HG02970 (cell line): ENCODE data around the gene DNAAF9.
"Not testable (repeated sequence)": the region's sequence is repeated elsewhere in the genome, so short reads cannot be mapped to it uniquely, and the experiment has no call there.

ENCODE experiments used
- ATAC-seq: cut with Tn5 transposase; IDR thresholded peaks from one replicate; pipeline ENCODE4 v1.9.1; 2021; ENCODE audit warnings: mild to moderate bottlenecking, moderate library complexity, moderate number of reproducible peaks; ENCODE audit not compliant: unreplicated experiment, low FRiP score

DNAAF9 gene

DNA sequence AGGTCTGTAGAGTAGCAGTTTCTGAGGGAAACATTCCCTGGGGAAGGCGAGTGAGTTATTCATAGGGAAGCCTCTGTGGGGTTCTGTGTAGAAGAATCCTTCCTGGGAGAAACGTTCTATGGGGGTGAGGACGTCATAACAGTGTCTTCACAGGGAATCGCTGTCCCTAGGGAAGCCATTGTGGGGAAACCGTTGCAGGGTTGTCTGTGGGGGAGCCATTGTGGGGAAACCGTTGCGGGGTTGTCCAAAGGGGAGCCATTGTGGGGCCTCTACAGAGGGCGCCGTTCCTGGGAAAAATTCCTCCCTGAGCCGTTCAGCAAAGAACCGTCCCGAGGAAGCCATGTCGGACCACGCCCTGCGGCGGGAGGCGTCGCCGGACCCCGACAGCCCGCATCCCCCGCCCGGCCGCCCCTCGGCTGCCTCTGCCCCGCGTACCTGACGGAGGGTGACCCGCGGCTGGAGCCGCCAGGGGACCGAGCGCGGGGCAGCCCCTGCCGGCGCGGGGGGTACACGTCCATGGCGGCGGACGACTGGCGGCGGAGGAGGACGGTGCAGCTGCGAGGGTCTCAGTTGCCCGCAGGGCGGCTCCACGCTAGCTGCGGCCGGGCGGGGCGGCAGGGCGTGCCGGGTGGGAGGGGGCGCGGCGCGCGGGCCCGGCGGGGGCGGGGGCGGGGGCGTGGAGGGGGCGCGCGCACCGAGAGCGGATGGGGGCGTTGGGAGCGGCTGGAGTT is at the start of gene DNAAF9:
Gene DNAAF9, minus strand, starts transcription at position 630 of the 731 bp plus-strand sequence. Its CDS starts 112 bp downstream, at position 518.
- ATAC-seq = no peak

- ATAC-seq = no peak
These were observed 49.2 kb upstream of the DNAAF9 start for GRCh38 chr20:3456648-3457047.

DNA sequence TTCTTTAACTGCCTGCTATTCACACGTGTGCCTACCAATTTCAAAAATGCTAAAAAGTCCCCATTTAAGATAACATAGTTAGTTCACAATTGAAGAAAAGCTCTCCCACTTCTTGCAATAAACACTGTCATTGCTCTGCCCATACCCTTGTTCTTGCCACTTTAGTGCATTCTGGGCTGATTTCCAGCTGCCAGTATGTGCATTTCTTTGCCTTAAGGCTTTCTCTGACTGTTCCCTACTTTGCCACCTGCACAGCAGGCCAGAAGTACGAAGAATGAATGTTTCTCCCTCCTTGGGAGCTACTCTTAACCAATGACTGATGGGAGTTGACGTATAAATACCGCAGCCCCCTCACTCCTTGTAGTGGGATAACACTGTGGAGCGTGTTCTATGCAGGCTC is 47.4 kb upstream of the DNAAF9 start:
- no peak for ATAC-seq

DNA sequence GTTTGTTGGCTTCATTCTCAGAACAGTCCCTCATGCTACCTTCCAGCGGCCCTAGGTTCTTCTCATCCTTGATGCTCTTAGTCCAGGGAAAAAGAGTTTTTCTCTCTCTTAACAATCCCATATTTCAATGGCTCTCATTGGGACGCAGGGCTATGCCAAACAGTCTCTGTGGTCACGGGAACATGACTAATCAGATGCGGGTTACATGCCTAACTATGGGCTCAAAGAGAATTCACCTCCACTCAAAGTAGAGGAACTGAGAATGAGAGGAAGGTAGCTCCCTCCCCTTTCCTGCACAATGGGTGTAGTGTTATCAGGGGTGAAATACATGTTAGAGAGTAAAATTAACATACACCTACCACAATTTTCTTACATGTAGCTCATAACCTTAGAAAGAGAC is 45.2 kb upstream of the DNAAF9 start:
- ATAC-seq = no peak

- no peak for ATAC-seq
These were observed 44.7 kb upstream of the DNAAF9 start for GRCh38 chr20:3452136-3452535.

DNA sequence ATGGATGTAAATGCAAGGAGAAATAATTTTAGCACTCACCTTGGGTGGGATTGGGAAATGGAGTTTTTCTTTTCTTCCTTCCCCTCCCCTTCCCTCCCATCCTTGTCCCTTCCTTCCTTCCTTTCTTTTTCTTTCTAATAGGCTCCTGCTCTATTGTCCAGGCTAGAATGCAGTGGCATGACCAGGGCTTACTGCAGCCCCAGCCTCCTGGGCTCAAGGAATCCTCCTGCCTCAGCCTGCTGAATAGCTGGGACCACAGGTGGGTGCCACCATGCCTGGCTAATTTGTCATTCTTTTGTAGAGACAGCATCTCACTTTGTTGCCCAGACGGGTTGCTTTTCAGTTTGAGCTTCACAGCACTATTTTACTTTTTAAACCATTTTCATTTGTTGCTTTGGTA is 41.9 kb upstream of the DNAAF9 start:
- no peak for ATAC-seq

DNA sequence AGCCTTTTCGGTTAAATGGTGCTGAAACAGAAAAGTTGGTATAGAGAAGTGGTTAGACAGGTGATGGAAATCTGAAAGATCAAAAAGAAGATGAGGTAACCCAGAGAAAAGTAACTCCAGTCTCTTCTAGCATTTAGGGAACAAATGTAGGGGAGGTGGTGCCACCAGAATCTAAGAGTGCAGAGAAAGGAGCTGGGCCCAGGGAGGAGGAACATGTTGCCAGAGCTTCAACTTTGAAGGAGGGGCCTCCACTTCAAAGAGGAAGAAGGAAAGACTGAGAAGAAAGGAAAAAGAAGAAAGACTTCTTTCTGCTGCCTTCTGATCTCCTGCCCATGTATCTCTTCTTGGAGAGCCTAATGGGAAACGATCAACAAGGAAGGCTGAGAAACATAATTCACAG is 39.9 kb upstream of the DNAAF9 start:
- ATAC-seq = no peak

GRCh38 chr20:3446779-3447178 is 39.3 kb upstream of the DNAAF9 start:
- no peak for ATAC-seq

DNA sequence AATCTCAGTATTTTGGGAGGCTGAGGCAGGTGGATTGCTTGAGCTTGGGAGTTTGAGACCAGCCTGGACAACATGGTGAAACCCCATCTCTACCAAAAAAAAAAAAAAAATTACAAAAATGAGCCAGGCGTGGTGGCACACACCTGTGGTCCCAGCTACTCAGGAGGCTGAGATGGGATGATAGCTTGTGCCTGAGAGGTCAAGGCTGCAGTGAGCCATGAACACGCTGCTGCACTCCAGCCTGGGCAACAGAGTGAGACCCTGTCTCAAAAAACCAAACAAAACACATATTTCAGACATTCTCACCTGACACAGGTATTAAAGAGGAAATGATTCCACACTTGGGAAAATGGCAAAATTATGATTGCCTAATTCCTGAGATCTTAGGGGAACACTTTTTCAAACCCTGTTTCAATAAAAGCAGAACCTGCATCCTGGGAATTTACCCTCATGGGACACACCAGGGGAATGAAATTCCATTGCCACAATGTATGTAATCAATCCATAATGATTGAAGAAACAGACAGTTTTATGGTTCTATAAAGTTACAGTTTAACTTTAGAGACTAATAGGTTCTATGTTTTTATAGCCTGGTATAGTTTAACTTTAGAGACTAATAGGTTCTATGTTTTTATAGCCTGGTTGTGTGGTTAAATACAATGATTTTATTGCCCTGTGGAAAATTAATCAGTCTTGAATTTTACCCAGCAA is 29.6 kb upstream of the DNAAF9 start:
- no peak for ATAC-seq

DNA sequence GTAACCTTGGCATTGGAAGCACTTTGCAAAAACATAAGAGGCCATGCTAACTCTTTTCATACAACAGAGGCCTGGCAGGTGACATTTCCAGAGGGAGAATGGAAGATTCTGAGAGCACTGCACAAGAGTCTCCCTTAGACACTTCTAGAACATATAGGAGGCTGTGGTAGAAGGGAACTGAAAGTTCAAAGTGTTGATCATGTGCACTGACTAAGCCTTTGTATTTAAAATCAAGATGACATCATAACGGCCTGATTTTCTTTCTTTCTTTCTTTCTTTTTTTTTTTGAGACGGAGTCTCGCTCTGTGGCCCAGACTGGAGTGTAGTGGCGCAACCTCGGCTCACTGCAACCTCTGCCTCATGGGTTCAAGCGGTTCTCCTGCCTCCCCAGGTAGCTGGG is 26.8 kb upstream of the DNAAF9 start:
- no peak for ATAC-seq

DNA sequence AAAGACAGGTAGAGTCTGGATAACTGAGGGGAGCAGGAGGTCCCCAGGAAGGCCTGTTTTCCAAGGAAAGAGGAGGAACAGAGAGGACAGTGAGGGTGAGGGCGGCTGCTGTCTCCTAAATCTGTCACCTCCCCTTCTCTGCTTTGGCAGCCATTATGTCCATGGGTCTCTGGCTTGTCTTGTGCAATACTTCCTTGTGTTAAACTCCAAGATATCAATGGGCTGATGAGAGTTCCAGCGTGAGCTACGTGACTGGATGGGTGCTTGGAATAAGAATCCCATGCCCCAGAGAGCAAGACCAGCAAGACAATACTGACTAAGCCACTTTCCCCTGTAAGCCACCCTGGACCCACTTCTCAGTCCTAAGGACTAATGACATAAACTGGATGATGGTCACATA is 26.3 kb upstream of the DNAAF9 start:
- ATAC-seq = no peak

GRCh38 chr20:3432844-3433243 is 25.4 kb upstream of the DNAAF9 start:
- ATAC-seq = no peak

DNA sequence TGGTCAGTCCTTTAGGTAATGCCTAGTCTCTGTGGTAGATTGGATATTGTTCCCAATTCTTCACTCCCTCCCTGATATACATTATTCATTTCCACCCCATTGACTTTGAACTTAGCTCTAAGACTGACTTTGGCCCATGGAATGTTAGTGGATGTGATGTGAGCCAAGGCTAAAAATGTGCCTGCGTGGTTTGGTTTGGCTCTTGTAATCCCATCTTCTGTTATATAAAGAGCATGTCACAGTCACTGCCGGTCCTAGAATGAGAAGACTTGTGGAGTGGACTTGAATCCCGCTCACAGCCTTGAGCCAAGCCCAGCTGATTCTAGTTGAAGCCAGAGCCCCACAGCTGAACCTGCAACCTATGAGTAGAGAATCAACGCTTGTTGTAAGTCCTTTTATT is 23.6 kb upstream of the DNAAF9 start:
- no peak for ATAC-seq

- no peak for ATAC-seq
These were observed 23.1 kb upstream of the DNAAF9 start for GRCh38 chr20:3430376-3431069.

- ATAC-seq = not testable (repeated sequence)
These were observed 19.3 kb upstream of the DNAAF9 start for GRCh38 chr20:3426766-3427165.

- ATAC-seq = no peak
These were observed 15.7 kb upstream of the DNAAF9 start for GRCh38 chr20:3423126-3423525.

- ATAC-seq = no peak
These were observed 14.5 kb upstream of the DNAAF9 start for GRCh38 chr20:3421985-3422384.

DNA sequence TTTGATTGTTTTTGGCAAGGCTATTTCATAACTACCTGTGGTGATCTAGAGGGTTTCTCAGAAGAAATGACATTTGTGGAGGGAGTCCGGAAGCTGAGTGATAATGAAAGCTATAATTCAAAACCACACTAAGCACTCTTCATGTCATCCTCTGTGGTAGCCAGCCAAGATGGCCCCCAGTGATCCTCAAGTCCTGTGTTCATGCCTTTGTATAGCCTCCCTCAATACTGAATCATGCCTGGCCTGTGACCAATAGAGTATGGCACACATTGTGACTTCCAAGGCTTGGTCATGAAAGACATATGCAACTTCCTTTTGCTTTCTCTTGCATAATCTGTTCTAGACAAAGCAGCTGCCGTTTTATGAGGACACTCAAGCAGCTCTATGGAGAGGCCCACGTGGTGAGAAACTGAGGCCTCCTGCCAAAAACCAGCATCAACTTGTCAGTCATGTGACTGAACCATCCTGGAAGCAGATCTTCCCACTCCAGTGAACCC is 12.8 kb upstream of the DNAAF9 start:
- no peak for ATAC-seq

DNA sequence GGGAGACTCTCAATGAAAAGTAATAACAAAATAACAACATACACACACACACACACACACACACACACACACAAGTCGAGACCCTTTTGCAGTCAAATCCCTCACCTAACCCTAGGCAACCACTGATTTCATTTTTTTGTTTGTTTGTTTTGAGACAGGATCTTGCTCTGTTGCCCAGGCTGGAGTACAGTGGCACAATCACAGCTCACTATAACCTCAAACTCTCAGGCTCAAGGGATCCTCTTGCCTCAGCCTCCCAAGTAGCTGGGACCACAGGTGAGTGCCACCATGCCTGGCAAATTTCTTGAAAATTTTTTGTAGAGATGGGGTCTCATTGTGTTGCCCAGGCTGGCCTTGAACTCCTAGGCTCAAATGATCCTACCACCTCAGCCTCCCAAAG is 10.7 kb upstream of the DNAAF9 start:
- ATAC-seq = not testable (repeated sequence)

DNA sequence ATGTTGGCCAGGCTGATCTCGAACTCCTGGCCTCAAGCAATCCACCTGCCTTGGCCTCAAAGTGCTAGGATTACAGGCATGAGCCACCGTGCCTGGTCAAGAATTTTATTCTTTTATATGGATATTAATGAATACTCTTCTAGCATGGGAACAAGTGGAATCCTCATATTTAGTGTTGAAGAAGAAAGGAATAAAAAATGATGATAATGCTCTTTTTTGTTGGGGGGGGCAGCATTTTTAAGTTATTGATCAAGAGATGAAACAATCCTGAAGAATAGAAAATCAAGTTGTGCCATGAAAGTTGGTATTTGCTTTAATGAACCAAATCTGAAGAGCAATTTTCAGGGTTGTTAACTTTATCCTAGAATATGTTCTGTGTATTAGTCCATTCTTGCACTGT is 6.7 kb upstream of the DNAAF9 start:
- ATAC-seq = no peak

DNA sequence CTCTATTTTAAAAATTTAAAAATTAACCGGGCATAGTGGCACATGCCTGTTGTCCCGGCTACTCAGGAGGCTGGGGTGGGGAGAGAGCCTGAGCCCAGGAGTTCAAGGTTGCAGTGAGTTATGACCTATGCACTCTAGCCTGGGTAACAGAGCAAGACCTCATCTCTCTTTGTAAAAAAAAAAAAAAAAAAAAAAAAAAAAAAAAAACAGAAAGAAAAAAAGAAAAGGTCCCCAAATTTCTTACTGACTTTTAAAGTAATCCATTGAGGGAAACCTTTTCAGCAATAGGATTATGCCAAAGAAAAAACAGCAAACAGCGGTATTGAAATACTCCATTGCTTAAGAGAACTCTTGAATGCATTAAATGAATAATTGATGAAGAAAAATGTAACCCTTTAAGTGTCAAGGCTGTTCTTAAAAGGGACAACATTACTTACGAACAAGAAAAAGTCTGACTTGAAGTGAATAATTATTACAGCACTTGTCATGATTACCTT is 6.0 kb upstream of the DNAAF9 start:
- ATAC-seq = no peak
